ENCODE results near the gene SUCLG2. TPM values are rescaled to one million over a fixed set of nuclear protein-coding genes. Genes with fewer than 3 reads are reported as not detected.

The SUCLG2 gene
- total RNA-seq, 1 experiment from 2014 or later: 59.4 TPM

GRCh38 chr3:67381667-67382272 is 272.6 kb downstream of the SUCLG2 start:
- DNase-seq: no peak
- POLR2A ChIA-PET (ENCODE audit: unreplicated experiment): interaction anchor here (0.6 kb wide), 1 partner anchor 223 kb away, joined by 4 read pairs; no protein-coding TSS in a partner anchor
- intact Hi-C loops (cut with micrococcal nuclease; ENCODE audit: unreplicated experiment): loop anchor here (2.0 to 10.0 kb wide), 3 partner anchors 409 to 1493 kb away; no protein-coding TSS in a partner anchor

GRCh38 chr3:67380118-67380517 is 274.3 kb downstream of the SUCLG2 start:
- TF ChIP-seq CTCF (conservative IDR thresholded peaks at IDR 0.05) (no peak), EZH2 (IDR thresholded peaks at IDR 0.05; ENCODE audit: low read depth) (no peak)
- Histone ChIP-seq H3K4me2 (no peak overlapping the region), H3K27ac (no peak overlapping the region), H3K79me2 (ENCODE audit: low read depth) (no peaks in the 10 kb centered on the region), H4K20me1 (ENCODE audit: insufficient read depth) (no peaks in the 10 kb centered on the region), H3K4me1 (replicated peaks; ENCODE audit: insufficient read depth) (no peaks in the 10 kb centered on the region), H2AFZ (no peak overlapping the region), H3K36me3 (ENCODE audit: low read depth) (no peaks in the 10 kb centered on the region), H3K9me3 (ENCODE audit: insufficient read depth, low read depth) (no peaks in the 10 kb centered on the region), H3K27me3 (ENCODE audit: insufficient read depth, low read depth) (no peaks in the 10 kb centered on the region), H3F3A (ENCODE audit: insufficient read depth, low read depth) (no peaks in the 10 kb centered on the region), H3K4me3 (no peak overlapping the region), H3K9me2 (ENCODE audit: insufficient read depth) (no peaks in the 10 kb centered on the region)
- BruUV-seq (replicated peaks): no TSS peak
- POLR2A ChIA-PET (ENCODE audit: unreplicated experiment): no interaction called here
- DNase-seq: no peak
- intact Hi-C loops (cut with micrococcal nuclease; ENCODE audit: unreplicated experiment): loop anchor here (2.0 to 10.0 kb wide), 3 partner anchors 411 to 1495 kb away; no protein-coding TSS in a partner anchor
- CTCF ChIA-PET: no interaction called here

More at GRCh38 chr3:67381667-67382272, 272.6 kb downstream of the SUCLG2 start:
- H3K4me3 ChIP-seq: no peak overlapping the region
- no peaks in the 10 kb centered on the region for H3K27me3 ChIP-seq (ENCODE audit: insufficient read depth, low read depth)
- TF ChIP-seq CTCF (conservative IDR thresholded peaks at IDR 0.05) (peak; percentile 75), EZH2 (IDR thresholded peaks at IDR 0.05; ENCODE audit: low read depth) (no peak)
- no peak overlapping the region for H3K27ac ChIP-seq
- H3K4me1 ChIP-seq (replicated peaks; ENCODE audit: insufficient read depth): no peaks in the 10 kb centered on the region
- H3K36me3 ChIP-seq (ENCODE audit: low read depth): no peaks in the 10 kb centered on the region
- no peaks in the 10 kb centered on the region for H3K9me3 ChIP-seq (ENCODE audit: insufficient read depth, low read depth)
- H3F3A ChIP-seq (ENCODE audit: insufficient read depth, low read depth): no peaks in the 10 kb centered on the region
- CTCF ChIA-PET: interaction anchor here (0.6 kb wide), 1 partner anchor 8 kb away, joined by 4 read pairs; no protein-coding TSS in a partner anchor
- H4K20me1 ChIP-seq (ENCODE audit: insufficient read depth): no peaks in the 10 kb centered on the region
- H3K79me2 ChIP-seq (ENCODE audit: low read depth): no peaks in the 10 kb centered on the region
- H3K4me2 ChIP-seq: no peak overlapping the region
- BruUV-seq (replicated peaks): no TSS peak
- H3K9me2 ChIP-seq (ENCODE audit: insufficient read depth): no peaks in the 10 kb centered on the region
- H2AFZ ChIP-seq: no peak overlapping the region

- ChIA-PET POLR2A (ENCODE audit: unreplicated experiment) (no interaction called here), CTCF (no interaction called here)
- H3K79me2 ChIP-seq (ENCODE audit: low read depth): no peaks in the 10 kb centered on the region
- no peaks in the 10 kb centered on the region for H3K36me3 ChIP-seq (ENCODE audit: low read depth)
- H3K4me1 ChIP-seq (replicated peaks; ENCODE audit: insufficient read depth): no peaks in the 10 kb centered on the region
- no peaks in the 10 kb centered on the region for H3K9me3 ChIP-seq (ENCODE audit: insufficient read depth, low read depth)
- no peaks in the 10 kb centered on the region for H3F3A ChIP-seq (ENCODE audit: insufficient read depth, low read depth)
- H3K9me2 ChIP-seq (ENCODE audit: insufficient read depth): no peaks in the 10 kb centered on the region
- H2AFZ ChIP-seq: no peak overlapping the region
- H3K4me2 ChIP-seq: no peak overlapping the region
- H3K27me3 ChIP-seq (ENCODE audit: insufficient read depth, low read depth): no peaks in the 10 kb centered on the region
- H4K20me1 ChIP-seq (ENCODE audit: insufficient read depth): no peaks in the 10 kb centered on the region
- no peak overlapping the region for H3K27ac ChIP-seq
- H3K4me3 ChIP-seq: no peak overlapping the region
- DNase-seq: no peak
- TF ChIP-seq CTCF (conservative IDR thresholded peaks at IDR 0.05): no peak
- TF ChIP-seq EZH2 (IDR thresholded peaks at IDR 0.05; ENCODE audit: low read depth): no peak
- BruUV-seq (replicated peaks): no TSS peak
- intact Hi-C loops (cut with micrococcal nuclease; ENCODE audit: unreplicated experiment): no loop called here
Observed at GRCh38 chr3:67377299-67377698, 277.1 kb downstream of the SUCLG2 start.
